Breast epithelium (tissue), 3 donors: Measurements from ENCODE around the gene GPR153.

ENCODE experiments used
- POLR2AphosphoS5 ChIP-seq, 3 donors: sonication (generic); formaldehyde crosslinking; IDR thresholded peaks; one replicate each; pipeline ENCODE4 v1.6.1; 2017; ENCODE audit warnings: antibody characterized with exemption in 3 of 3
- TF ChIP-seq, protein P1 (sequence below), 3 donors: fragments of 450-650 bp; IDR thresholded peaks; one replicate each; pipeline ENCODE4 v1.5.1; 2016 to 2017; ENCODE audit warnings: antibody characterized with exemption in 3 of 3, mild to moderate bottlenecking in 3 of 3, moderate library complexity in 3 of 3

DNA sequence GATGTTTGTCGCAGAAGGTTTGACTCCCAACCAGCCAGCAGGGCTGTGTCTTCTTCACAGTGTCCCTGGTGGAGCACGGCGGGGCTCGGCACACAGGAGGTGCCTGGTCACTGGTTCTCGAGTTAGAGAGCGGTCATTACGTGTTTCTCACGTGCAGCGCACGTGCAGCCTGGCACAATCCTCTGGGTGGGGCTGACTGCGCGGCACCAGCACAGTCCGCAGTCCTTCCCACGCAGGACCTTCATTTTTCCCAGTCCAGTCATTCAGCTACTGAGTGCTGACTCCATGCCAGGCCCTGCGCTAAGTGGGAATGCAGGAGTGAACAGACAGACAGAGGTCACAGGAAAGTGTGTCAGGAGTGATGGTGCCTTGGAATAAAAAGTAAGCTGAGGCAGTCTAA is 46.2 kb upstream of the GPR153 start:
- TF ChIP-seq, protein P1, sequence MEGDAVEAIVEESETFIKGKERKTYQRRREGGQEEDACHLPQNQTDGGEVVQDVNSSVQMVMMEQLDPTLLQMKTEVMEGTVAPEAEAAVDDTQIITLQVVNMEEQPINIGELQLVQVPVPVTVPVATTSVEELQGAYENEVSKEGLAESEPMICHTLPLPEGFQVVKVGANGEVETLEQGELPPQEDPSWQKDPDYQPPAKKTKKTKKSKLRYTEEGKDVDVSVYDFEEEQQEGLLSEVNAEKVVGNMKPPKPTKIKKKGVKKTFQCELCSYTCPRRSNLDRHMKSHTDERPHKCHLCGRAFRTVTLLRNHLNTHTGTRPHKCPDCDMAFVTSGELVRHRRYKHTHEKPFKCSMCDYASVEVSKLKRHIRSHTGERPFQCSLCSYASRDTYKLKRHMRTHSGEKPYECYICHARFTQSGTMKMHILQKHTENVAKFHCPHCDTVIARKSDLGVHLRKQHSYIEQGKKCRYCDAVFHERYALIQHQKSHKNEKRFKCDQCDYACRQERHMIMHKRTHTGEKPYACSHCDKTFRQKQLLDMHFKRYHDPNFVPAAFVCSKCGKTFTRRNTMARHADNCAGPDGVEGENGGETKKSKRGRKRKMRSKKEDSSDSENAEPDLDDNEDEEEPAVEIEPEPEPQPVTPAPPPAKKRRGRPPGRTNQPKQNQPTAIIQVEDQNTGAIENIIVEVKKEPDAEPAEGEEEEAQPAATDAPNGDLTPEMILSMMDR (IDR thresholded peaks at IDR 0.05): no peak
- no peak for TF ChIP-seq POLR2AphosphoS5 (IDR thresholded peaks at IDR 0.05)
